GM23338 (cell line): ENCODE measurements around the gene ALB. TPM values are rescaled to one million over a fixed set of nuclear protein-coding genes. Genes with fewer than 3 reads are reported as not detected.

Experiments used
- ATAC-seq: fragments of 200-7000 bp; cut with Tn5 transposase; 3 replicates; pipeline ENCODE4 v1.9.1; 2020
- DNase-seq: peaks from one replicate; pipeline ENCODE4 v3.0.0-alpha.2; 2015; ENCODE audit warnings: low spot score
- H2AFZ ChIP-seq: fragments of 200-600 bp; sonication (generic); 2 replicates; pipeline ENCODE4 v1.8.0; 2016; ENCODE audit warnings: antibody characterized with exemption, mild to moderate bottlenecking, moderate library complexity
- H3F3A ChIP-seq: fragments of 200-600 bp; sonication (generic); replicated peaks from 2 replicates; pipeline ENCODE4 v1.8.0; 2017; ENCODE audit warnings: antibody characterized with exemption, mixed run types, low read depth
- H3K27ac ChIP-seq: fragments of 200-600 bp; sonication (generic); 2 replicates; pipeline ENCODE4 v1.6.1; 2016; ENCODE audit warnings: low read depth
- H3K27me3 ChIP-seq: fragments of 200-600 bp; sonication (generic); 2 replicates; pipeline ENCODE4 v1.8.0; 2016; ENCODE audit warnings: mild to moderate bottlenecking, mixed run types, moderate library complexity; ENCODE audit not compliant: insufficient read depth
- H3K36me3 ChIP-seq: fragments of 200-600 bp; sonication (generic); 2 replicates; pipeline ENCODE4 v1.8.0; 2016; ENCODE audit warnings: mild to moderate bottlenecking; ENCODE audit not compliant: insufficient read depth
- H3K4me1 ChIP-seq: fragments of 200-600 bp; sonication (generic); 2 replicates; pipeline ENCODE4 v1.8.0; 2016; ENCODE audit warnings: mild to moderate bottlenecking, moderate library complexity; ENCODE audit not compliant: insufficient read depth
- H3K4me2 ChIP-seq: fragments of 200-600 bp; sonication (generic); 2 replicates; pipeline ENCODE4 v1.7.1; 2017; ENCODE audit warnings: mixed run types
- H3K4me3 ChIP-seq: fragments of 200-600 bp; sonication (generic); 2 replicates; pipeline ENCODE4 v1.6.1; 2016; ENCODE audit warnings: mixed run types
- H3K79me2 ChIP-seq: fragments of 200-600 bp; sonication (generic); replicated peaks from 2 replicates; pipeline ENCODE4 v1.8.0; 2017; ENCODE audit warnings: mild to moderate bottlenecking; ENCODE audit not compliant: insufficient read depth
- H3K9me2 ChIP-seq: fragments of 200-600 bp; sonication (generic); 2 replicates; pipeline ENCODE4 v1.8.0; 2017; ENCODE audit not compliant: insufficient read depth
- H4K20me1 ChIP-seq: fragments of 200-600 bp; sonication (generic); replicated peaks from 2 replicates; pipeline ENCODE4 v1.8.0; 2017; ENCODE audit warnings: mild to moderate bottlenecking; ENCODE audit not compliant: insufficient read depth
- H3K27ac Mint-ChIP-seq: 2 replicates; pipeline ENCODE4 v1.8.0; 2020; ENCODE audit warnings: inconsistent platforms, mild to moderate bottlenecking, moderate library complexity, mixed read lengths
- H3K27me3 Mint-ChIP-seq: 3 replicates; pipeline ENCODE4 v1.8.0; 2022; ENCODE audit warnings: low read depth, mild to moderate bottlenecking, moderate library complexity, mixed read lengths, inconsistent platforms; ENCODE audit not compliant: insufficient read depth, poor library complexity
- H3K36me3 Mint-ChIP-seq: 3 replicates; pipeline ENCODE4 v1.8.0; 2021; ENCODE audit warnings: low read depth, mild to moderate bottlenecking, inconsistent platforms, moderate library complexity, mixed read lengths
- H3K4me1 Mint-ChIP-seq: 3 replicates; pipeline ENCODE4 v1.8.0; 2020; ENCODE audit warnings: mild to moderate bottlenecking, inconsistent platforms, mixed read lengths
- H3K4me3 Mint-ChIP-seq: 3 replicates; pipeline ENCODE4 v1.8.0; 2021; ENCODE audit warnings: moderate library complexity, mild to moderate bottlenecking, inconsistent platforms, mixed read lengths
- H3K9me3 Mint-ChIP-seq: 3 replicates; pipeline ENCODE4 v1.8.0; 2020; ENCODE audit warnings: moderate library complexity, mild to moderate bottlenecking, inconsistent platforms, mixed read lengths
- CREB1 ChIP-seq: fragments of 250-450 bp; sonication (Bioruptor Pico); IDR thresholded peaks from 2 replicates; pipeline ENCODE4 v1.5.0; 2020; ENCODE audit warnings: low read depth, mild to moderate bottlenecking, moderate library complexity
- EZH2 ChIP-seq: fragments of 200-600 bp; sonication (generic); IDR thresholded peaks from one replicate; pipeline ENCODE4 v1.8.0; 2017; ENCODE audit warnings: antibody characterized with exemption, mild to moderate bottlenecking, low read depth; ENCODE audit not compliant: unreplicated experiment
- EZH2phosphoT487 ChIP-seq: fragments of 200-600 bp; sonication (generic); IDR thresholded peaks from one replicate; pipeline ENCODE4 v1.8.1; 2018; ENCODE audit warnings: antibody characterized with exemption; ENCODE audit not compliant: unreplicated experiment
- JUNB ChIP-seq: IDR thresholded peaks from one replicate; pipeline ENCODE4 v1.6.1; 2016; ENCODE audit warnings: antibody characterized with exemption; ENCODE audit not compliant: unreplicated experiment
- NANOG ChIP-seq: IDR thresholded peaks from 2 replicates; pipeline ENCODE4 v1.6.1; 2016; ENCODE audit warnings: antibody characterized with exemption, borderline replicate concordance
- POLR2AphosphoS5 ChIP-seq: IDR thresholded peaks from 2 replicates; pipeline ENCODE4 v1.6.1; 2016; ENCODE audit warnings: antibody characterized with exemption, low read depth
- STAT1 ChIP-seq: IDR thresholded peaks from one replicate; pipeline ENCODE4 v1.6.1; 2016; ENCODE audit warnings: antibody characterized with exemption; ENCODE audit not compliant: unreplicated experiment
- ZNF114 ChIP-seq: fragments of 250-450 bp; sonication (Bioruptor Pico); IDR thresholded peaks from 2 replicates; pipeline ENCODE4 v1.5.0; 2020; ENCODE audit warnings: mild to moderate bottlenecking, moderate library complexity
- ZNF331 ChIP-seq: fragments of 250-450 bp; sonication (Bioruptor Pico); IDR thresholded peaks from 2 replicates; pipeline ENCODE4 v1.5.0; 2020; ENCODE audit warnings: low read depth, mild to moderate bottlenecking, moderate library complexity
- polyA plus RNA-seq: library from polyadenylated mRNA; unstranded; fragments of >200 nt; fragmentation: Nextera tagmentation; extraction: Ambion mirVana; gene quantifications from 2 replicates; pipeline ENCODE4 v1.2.1, GENCODE V29; 2016
- total RNA-seq: library from RNA; depleted of rRNA; stranded (reverse); fragments of >200 nt; shearing (Covaris generic); gene quantifications from 2 replicates; pipeline ENCODE4 v1.2.3, GENCODE V29; 2014
- TF ChIP-seq, protein P1 (sequence below), 2 experiments: fragments of 200-600 bp in 1 of 2; sonication (generic) in 1 of 2; conservative IDR thresholded peaks; 2 replicates each; pipeline versions ENCODE4 v1.5.1 to v1.6.1; 2016 to 2017; ENCODE audit warnings: antibody characterized with exemption in 2 of 2, low read depth in 2 of 2, mild to moderate bottlenecking in 2 of 2, moderate library complexity in 1 of 2
- TF ChIP-seq, protein P2 (sequence below): IDR thresholded peaks from one replicate; pipeline ENCODE4 v1.6.1; 2018; ENCODE audit warnings: antibody characterized with exemption; ENCODE audit not compliant: unreplicated experiment
- TF ChIP-seq, protein P3 (sequence below): fragments of 250-450 bp; sonication (Bioruptor Pico); IDR thresholded peaks from 2 replicates; pipeline ENCODE4 v1.5.0; 2020; ENCODE audit warnings: mild to moderate bottlenecking, moderate library complexity
- TF ChIP-seq, protein P4 (sequence below): IDR thresholded peaks from 2 replicates; pipeline ENCODE4 v1.6.1; 2016; ENCODE audit warnings: antibody characterized with exemption

The ALB gene
- total and polyA plus RNA-seq, 2 experiments from 2014 or later: not detected

DNA sequence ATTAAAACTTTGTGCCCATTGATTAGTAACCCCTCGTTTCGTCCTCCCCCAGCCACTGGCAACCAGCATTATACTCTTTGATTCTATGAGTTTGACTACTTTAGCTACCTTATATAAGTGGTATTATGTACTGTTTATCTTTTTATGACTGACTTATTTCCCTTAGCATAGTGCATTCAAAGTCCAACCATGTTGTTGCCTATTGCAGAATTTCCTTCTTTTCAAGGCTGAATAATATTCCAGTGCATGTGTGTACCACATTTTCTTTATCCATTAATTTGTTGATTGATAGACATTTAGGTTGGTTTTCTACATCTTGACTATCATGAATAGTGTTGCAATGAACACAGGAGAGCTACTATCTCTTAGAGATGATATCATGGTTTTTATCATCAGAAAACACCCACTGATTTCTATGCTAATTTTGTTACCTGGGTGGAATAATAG, 3.2 kb downstream of the ALB start:
- H3K27me3 ChIP-seq: no peaks in the 10 kb centered on the region
- Mint-ChIP-seq H3K4me1 (peaks cover 15% of the 10 kb centered on the region; the same call in 2 of the 3 replicates), H3K27me3 (no peaks in the 10 kb centered on the region), H3K9me3 (no peaks in the 10 kb centered on the region), H3K36me3 (no peaks in the 10 kb centered on the region), H3K4me3 (no peak overlapping the region), H3K27ac (no peak overlapping the region)
- ATAC-seq (no peak), DNase-seq (no peak)
- H3K9me2 ChIP-seq: no peaks in the 10 kb centered on the region
- no peaks in the 10 kb centered on the region for H3F3A ChIP-seq
- no peak overlapping the region for H3K4me2 ChIP-seq
- H3K27ac ChIP-seq: no peak overlapping the region
- H2AFZ ChIP-seq: no peak overlapping the region
- H3K79me2 ChIP-seq: no peaks in the 10 kb centered on the region
- H3K36me3 ChIP-seq: no peaks in the 10 kb centered on the region
- TF ChIP-seq EZH2 (no peak), STAT1 (no peak), NANOG (no peak), ZNF331 (CRISPR knock-in tag) (no peak), CREB1 (CRISPR knock-in tag) (no peak), JUNB (no peak), EZH2phosphoT487 (no peak), POLR2AphosphoS5 (no peak), ZNF114 (CRISPR knock-in tag) (no peak)
- TF ChIP-seq, protein P1, sequence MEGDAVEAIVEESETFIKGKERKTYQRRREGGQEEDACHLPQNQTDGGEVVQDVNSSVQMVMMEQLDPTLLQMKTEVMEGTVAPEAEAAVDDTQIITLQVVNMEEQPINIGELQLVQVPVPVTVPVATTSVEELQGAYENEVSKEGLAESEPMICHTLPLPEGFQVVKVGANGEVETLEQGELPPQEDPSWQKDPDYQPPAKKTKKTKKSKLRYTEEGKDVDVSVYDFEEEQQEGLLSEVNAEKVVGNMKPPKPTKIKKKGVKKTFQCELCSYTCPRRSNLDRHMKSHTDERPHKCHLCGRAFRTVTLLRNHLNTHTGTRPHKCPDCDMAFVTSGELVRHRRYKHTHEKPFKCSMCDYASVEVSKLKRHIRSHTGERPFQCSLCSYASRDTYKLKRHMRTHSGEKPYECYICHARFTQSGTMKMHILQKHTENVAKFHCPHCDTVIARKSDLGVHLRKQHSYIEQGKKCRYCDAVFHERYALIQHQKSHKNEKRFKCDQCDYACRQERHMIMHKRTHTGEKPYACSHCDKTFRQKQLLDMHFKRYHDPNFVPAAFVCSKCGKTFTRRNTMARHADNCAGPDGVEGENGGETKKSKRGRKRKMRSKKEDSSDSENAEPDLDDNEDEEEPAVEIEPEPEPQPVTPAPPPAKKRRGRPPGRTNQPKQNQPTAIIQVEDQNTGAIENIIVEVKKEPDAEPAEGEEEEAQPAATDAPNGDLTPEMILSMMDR (conservative IDR thresholded peaks at IDR 0.05; ENCODE audit: low read depth in 2 of 2): no peak
- TF ChIP-seq, protein P2, sequence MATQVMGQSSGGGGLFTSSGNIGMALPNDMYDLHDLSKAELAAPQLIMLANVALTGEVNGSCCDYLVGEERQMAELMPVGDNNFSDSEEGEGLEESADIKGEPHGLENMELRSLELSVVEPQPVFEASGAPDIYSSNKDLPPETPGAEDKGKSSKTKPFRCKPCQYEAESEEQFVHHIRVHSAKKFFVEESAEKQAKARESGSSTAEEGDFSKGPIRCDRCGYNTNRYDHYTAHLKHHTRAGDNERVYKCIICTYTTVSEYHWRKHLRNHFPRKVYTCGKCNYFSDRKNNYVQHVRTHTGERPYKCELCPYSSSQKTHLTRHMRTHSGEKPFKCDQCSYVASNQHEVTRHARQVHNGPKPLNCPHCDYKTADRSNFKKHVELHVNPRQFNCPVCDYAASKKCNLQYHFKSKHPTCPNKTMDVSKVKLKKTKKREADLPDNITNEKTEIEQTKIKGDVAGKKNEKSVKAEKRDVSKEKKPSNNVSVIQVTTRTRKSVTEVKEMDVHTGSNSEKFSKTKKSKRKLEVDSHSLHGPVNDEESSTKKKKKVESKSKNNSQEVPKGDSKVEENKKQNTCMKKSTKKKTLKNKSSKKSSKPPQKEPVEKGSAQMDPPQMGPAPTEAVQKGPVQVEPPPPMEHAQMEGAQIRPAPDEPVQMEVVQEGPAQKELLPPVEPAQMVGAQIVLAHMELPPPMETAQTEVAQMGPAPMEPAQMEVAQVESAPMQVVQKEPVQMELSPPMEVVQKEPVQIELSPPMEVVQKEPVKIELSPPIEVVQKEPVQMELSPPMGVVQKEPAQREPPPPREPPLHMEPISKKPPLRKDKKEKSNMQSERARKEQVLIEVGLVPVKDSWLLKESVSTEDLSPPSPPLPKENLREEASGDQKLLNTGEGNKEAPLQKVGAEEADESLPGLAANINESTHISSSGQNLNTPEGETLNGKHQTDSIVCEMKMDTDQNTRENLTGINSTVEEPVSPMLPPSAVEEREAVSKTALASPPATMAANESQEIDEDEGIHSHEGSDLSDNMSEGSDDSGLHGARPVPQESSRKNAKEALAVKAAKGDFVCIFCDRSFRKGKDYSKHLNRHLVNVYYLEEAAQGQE: no peak
- TF ChIP-seq, protein P3, sequence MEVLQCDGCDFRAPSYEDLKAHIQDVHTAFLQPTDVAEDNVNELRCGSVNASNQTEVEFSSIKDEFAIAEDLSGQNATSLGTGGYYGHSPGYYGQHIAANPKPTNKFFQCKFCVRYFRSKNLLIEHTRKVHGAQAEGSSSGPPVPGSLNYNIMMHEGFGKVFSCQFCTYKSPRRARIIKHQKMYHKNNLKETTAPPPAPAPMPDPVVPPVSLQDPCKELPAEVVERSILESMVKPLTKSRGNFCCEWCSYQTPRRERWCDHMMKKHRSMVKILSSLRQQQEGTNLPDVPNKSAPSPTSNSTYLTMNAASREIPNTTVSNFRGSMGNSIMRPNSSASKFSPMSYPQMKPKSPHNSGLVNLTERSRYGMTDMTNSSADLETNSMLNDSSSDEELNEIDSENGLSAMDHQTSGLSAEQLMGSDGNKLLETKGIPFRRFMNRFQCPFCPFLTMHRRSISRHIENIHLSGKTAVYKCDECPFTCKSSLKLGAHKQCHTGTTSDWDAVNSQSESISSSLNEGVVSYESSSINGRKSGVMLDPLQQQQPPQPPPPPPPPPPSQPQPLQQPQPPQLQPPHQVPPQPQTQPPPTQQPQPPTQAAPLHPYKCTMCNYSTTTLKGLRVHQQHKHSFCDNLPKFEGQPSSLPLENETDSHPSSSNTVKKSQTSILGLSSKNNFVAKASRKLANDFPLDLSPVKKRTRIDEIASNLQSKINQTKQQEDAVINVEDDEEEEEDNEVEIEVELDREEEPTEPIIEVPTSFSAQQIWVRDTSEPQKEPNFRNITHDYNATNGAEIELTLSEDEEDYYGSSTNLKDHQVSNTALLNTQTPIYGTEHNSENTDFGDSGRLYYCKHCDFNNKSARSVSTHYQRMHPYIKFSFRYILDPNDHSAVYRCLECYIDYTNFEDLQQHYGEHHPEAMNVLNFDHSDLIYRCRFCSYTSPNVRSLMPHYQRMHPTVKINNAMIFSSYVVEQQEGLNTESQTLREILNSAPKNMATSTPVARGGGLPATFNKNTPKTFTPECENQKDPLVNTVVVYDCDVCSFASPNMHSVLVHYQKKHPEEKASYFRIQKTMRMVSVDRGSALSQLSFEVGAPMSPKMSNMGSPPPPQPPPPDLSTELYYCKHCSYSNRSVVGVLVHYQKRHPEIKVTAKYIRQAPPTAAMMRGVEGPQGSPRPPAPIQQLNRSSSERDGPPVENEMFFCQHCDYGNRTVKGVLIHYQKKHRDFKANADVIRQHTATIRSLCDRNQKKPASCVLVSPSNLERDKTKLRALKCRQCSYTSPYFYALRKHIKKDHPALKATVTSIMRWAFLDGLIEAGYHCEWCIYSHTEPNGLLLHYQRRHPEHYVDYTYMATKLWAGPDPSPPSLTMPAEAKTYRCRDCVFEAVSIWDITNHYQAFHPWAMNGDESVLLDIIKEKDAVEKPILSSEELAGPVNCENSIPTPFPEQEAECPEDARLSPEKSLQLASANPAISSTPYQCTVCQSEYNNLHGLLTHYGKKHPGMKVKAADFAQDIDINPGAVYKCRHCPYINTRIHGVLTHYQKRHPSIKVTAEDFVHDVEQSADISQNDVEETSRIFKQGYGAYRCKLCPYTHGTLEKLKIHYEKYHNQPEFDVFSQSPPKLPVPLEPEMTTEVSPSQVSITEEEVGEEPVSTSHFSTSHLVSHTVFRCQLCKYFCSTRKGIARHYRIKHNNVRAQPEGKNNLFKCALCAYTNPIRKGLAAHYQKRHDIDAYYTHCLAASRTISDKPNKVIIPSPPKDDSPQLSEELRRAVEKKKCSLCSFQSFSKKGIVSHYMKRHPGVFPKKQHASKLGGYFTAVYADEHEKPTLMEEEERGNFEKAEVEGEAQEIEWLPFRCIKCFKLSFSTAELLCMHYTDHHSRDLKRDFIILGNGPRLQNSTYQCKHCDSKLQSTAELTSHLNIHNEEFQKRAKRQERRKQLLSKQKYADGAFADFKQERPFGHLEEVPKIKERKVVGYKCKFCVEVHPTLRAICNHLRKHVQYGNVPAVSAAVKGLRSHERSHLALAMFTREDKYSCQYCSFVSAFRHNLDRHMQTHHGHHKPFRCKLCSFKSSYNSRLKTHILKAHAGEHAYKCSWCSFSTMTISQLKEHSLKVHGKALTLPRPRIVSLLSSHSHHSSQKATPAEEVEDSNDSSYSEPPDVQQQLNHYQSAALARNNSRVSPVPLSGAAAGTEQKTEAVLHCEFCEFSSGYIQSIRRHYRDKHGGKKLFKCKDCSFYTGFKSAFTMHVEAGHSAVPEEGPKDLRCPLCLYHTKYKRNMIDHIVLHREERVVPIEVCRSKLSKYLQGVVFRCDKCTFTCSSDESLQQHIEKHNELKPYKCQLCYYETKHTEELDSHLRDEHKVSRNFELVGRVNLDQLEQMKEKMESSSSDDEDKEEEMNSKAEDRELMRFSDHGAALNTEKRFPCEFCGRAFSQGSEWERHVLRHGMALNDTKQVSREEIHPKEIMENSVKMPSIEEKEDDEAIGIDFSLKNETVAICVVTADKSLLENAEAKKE (CRISPR knock-in tag): no peak
- TF ChIP-seq, protein P4, sequence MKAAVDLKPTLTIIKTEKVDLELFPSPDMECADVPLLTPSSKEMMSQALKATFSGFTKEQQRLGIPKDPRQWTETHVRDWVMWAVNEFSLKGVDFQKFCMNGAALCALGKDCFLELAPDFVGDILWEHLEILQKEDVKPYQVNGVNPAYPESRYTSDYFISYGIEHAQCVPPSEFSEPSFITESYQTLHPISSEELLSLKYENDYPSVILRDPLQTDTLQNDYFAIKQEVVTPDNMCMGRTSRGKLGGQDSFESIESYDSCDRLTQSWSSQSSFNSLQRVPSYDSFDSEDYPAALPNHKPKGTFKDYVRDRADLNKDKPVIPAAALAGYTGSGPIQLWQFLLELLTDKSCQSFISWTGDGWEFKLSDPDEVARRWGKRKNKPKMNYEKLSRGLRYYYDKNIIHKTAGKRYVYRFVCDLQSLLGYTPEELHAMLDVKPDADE: no peak
- peaks cover 12% of the 10 kb centered on the region for H3K4me1 ChIP-seq
- no peak overlapping the region for H3K4me3 ChIP-seq
- no peaks in the 10 kb centered on the region for H4K20me1 ChIP-seq
